DMS53 (cell line): ENCODE data around the gene CLIP1.

Experiments used
- DNase-seq: peaks from one replicate; lab custom pipeline; 2025; lab: John Stamatoyannopoulos, UW

The CLIP1 gene

GRCh38 chr12:122245553-122245952 lies 176.9 kb downstream of the CLIP1 start:
- DNase-seq, result no peak

GRCh38 chr12:122244565-122245371 lies 177.7 kb downstream of the CLIP1 start:
- no peak for DNase-seq

GRCh38 chr12:122243965-122244364 lies 178.5 kb downstream of the CLIP1 start:
- DNase-seq, result no peak

- no peak for DNase-seq
Measured at GRCh38 chr12:122238861-122239260, 183.6 kb downstream of the CLIP1 start.

- no peak for DNase-seq
Measured at GRCh38 chr12:122235741-122236140, 186.7 kb downstream of the CLIP1 start.

- no peak for DNase-seq
Measured at GRCh38 chr12:122232691-122233090, 189.8 kb downstream of the CLIP1 start.

GRCh38 chr12:122230798-122231197 lies 191.7 kb downstream of the CLIP1 start:
- peak; percentile 13 for DNase-seq

GRCh38 chr12:122228092-122228491 lies 194.4 kb downstream of the CLIP1 start:
- no peak for DNase-seq

- peak; percentile 57 for DNase-seq
Measured at GRCh38 chr12:122227341-122227740, 195.1 kb downstream of the CLIP1 start.

GRCh38 chr12:122226366-122227125 lies 195.9 kb downstream of the CLIP1 start:
- DNase-seq, result peak; percentile 69

- DNase-seq, result peak; percentile 100
Measured at GRCh38 chr12:122225683-122226365, 196.6 kb downstream of the CLIP1 start, which contains the start of gene DIABLO. Gene DIABLO (minus strand): TSS chr12:122226052. CDS start chr12:122226014, 38 bp downstream.
